SW480 (cell line): Measurements from ENCODE around the gene AMDHD2.
"Not testable (repeated sequence)": the region's sequence is repeated elsewhere in the genome, so short reads cannot be mapped to it uniquely, and the experiment has no call there.

Experiments used
- DNase-seq: peaks from one replicate; pipeline ENCODE4 v3.0.0-alpha.2; 2016; ENCODE audit warnings: low spot score

Gene AMDHD2

GRCh38 chr16:2517954-2518605, 2.1 kb upstream of the AMDHD2 start:
- no peak for DNase-seq

GRCh38 chr16:2518823-2519710, 1.1 kb upstream of the AMDHD2 start:
- DNase-seq = no peak

GRCh38 chr16:2519711-2520080, 475 bp upstream of the AMDHD2 start:
- no peak for DNase-seq

DNA sequence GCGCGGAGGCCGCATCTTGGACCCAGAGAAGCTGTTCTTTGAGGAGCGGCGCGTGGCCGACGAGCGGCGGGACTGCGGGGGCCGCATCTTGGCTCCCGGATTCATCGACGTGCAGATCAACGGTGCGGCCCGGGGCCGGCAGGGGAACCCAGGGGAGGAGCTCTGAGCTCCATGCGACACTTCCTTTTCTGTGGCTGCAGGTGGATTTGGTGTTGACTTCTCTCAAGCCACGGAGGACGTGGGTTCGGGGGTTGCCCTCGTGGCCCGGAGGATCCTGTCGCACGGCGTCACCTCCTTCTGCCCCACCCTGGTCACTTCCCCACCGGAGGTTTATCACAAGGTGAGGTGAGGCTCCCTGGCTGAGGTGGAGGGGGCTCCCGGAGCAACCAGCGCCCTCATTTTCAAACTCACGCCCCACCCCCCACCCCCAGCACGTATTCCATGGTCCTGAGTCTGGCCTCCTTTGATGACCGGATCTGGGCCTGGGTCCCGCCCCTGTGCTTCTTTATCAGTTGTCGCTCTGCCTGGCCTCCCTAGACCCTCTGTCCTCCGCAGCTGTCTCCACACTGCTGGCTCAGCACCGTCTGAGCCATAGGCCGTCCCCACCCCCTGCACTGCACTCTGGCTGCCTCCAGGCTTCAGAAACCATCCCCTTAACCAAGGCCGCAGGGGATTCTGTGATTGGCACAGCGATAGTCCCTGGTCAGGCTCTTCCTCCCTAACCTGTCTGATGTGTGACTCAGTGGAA, 787 bp downstream of the AMDHD2 start:
- DNase-seq = no peak

DNA sequence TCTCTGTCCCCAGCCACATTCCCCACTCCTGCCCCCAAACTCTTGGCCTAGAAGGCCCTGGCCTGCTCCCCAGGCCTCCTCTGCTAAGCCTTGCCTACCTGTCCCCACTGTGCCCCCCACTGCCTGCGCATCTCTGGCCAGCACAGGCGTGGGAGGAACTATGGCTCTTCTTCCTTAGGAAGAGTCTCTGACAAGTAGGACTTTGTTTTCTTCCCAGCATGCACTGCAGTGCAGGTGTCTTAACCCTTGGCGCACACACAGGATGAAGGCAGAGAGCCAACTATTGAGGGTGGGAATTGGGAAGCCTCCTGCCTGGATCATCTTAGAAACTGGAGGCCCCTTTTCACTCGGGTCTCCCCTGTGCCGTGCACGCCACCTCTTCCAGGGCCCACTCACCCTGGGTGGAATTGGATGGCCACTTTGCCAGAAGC, 3.6 kb downstream of the AMDHD2 start:
- DNase-seq = no peak

DNA sequence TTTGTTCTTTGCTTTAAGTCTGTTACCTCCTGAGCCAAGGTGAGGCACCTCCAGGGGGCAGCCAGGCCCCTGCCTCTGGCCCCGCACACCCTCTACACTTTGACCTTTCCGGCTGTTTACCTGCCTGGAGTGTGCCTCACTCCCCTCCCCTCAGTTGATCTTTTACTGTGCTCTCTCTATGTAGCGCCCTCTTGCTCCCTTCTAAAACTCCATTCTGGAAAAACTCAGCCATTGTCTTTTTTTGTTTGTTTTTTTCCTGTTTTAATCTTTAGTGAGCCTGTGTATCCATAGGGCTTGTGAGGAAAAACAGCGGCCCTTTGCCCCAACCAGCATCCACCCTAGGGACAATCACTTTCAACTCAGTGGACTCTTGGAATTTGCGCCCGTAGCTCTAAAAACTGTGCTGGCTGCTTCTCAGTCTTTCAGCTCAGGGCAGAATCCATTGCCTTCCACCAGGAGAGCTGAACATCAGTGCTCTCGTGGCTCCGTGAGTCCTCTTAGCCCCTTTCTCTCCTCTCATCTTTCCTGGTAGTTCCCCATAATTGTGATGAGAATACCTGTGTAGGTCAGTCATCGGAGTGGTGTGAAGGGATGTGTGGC, 4.3 kb downstream of the AMDHD2 start:
- DNase-seq = no peak

GRCh38 chr16:2526135-2526534, 6.0 kb downstream of the AMDHD2 start:
- no peak for DNase-seq

DNA sequence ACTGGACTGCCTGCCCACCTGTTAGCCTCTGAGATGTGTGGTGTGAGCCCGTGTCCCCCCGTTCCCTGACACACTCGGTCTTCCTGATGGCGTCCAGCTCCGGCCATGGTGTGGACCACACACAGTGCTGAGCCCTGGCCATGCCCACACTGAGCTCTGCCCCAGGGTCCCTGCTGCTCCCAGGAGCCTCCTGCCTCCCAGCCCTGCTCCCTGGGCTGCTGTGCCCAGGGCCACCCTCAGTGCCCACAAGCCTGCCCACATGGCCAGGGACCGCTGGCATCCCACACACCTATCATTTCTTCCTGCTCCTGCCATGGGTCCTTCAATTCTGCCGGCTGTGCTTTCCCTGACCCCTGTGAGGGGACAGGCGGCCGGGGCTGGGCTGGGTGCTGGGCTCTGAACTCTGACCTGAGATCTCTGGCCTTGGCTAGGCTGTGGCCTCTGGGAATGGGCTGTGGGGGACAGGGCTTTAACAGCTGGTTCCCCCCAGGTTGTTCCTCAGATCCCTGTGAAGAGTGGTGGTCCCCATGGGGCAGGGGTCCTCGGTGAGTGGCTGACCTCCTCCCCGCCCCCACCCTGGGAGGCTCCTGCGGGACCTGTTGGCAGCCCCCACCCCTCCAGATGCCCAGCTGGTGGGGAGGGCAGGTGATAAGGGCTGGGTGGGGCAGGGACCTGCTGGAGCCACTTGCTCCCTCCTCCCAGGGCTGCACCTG, 7.1 kb downstream of the AMDHD2 start:
- DNase-seq = no peak

GRCh38 chr16:2527784-2528100, 7.6 kb downstream of the AMDHD2 start:
- DNase-seq = no peak

DNA sequence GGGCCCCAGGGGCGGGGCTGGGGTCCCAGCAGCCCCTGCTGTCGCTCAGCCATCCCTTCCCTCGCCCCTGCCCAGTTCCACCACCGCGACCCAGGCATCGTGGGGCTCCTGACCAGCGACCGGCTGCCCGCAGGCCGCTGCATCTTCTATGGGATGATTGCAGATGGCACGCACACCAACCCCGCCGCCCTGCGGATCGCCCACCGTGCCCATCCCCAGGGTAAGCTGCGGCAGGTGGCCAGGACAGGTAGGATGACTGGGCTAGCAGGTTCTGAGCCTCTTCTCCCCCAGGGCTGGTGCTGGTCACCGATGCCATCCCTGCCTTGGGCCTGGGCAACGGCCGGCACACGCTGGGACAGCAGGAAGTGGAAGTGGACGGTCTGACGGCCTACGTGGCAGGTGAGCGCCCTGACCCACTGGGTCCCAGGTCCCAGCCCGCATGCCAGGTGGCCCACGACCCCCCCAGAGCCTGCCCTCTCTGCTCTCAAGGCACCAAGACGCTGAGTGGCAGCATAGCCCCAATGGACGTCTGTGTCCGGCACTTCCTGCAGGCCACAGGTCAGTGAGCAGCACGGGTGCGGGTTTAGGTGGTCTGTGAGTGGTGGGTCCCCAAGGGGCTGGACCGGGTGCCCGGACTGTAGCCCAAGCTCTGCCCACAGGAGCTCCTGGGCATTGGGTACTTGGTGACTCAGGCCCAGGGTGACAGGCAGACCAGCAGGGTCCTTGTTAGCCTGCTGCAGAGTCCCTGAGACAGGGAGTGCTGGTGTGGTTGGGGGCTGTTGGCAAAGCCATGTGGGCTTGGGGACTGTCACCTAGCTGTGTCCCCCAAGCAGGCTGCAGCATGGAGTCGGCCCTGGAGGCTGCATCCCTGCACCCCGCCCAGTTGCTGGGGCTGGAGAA, 8.2 kb downstream of the AMDHD2 start:
- no peak for DNase-seq

DNA sequence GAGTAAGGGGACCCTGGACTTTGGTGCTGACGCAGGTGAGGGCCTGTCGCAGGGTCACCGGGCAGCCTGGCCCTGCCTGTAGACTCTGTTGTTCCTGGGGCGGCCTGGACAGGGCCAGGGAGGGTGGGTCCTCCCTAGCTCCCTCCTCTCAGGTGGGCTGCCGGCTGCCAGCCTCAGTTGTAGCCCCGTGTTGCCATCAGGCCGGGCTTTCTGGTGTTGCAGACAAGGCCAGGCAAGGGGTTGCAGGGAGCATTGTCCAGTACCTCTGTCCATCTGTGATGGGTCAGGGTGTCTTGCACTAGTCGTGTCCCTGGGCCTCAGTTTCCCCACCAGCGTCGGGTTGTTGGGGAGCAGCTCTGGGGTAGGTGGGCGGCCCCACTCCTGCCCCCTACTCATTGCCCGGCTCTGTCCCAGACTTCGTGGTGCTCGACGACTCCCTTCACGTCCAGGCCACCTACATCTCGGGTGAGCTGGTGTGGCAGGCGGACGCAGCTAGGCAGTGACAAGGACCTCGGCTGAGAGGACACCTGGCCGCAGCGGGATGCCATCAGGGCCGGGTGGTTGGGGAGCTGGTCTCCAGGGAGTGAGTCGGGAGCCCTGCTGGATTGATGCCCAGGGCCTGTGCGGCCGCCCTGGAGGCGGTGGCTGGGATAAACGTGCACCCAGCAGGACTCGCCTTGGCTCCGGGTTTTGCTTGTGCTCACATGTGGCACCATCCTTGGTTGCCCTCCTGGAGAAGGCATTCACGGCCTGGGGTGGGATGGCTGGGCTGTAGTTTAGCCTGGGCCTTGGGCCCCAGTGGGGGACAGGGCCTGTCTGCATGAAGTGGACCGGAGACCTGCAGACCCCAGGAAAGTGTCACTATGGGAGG, 9.1 kb downstream of the AMDHD2 start:
- DNase-seq = no peak

DNA sequence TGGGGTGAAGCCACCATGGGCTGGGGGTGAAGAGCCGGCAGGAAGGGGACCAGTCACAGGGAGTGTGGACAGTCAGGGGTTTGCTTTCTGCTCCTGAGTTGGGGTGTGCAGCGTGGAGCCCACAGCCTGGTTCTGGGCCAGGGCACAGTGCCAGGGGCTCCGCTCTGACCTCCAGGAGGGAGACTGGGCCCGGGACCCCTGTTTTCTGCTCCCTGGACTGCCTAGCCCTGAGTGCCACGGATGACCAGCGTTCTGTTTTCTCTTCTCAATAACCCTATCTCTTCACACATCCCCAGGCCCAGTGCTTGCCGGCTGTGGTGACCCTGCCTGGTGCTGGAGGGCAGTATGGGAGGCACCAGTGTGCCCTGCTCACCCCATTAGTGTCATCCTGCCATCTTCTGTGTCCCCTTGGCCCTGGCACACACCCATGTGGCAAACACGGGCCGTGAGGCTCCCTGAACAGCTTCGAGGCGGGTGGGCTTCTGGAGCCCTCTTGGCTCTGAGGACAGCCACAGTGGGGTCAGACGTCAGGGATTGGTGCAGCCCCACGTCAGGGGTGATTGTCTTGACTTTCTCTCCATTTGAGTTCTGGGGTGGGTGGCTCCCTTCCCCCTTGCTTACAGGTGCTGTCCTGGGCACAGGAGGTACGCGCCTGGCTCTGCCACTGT, 9.9 kb downstream of the AMDHD2 start:
- DNase-seq = no peak

DNA sequence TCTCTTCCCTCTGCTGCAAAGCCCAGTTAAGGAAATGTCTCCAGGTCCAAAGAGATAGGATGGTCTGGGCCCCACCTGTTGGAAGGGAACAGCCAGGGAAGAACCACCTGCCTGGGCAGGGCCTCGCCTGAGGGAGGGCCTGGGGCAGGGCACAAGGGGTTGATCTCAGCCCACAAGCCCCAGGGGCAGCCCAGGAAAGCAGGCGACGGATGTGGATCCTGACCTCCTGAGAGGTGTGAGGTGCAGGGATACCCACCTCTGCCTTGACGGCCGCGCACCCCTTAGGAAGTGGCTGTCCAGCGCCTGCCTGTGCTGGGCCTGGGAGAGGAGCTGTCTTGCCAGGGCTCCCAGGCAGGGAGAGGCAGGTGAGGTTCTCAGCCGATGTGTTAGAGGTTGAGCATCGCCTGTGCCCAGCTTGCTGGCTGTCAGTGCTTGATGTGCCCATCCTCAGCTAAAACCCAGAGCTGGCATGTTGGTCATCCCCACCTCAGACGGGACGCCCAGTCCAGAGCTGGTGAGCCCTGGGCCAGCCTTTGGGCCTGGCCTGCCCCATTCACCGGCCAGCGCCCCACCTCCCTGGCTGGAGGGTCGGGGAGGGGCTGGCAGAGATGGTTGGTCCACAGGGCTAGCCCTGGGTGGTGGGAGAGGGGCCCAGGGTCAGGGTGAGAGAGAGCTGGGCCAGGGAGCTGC, 10.6 kb downstream of the AMDHD2 start:
- DNase-seq = no peak

DNA sequence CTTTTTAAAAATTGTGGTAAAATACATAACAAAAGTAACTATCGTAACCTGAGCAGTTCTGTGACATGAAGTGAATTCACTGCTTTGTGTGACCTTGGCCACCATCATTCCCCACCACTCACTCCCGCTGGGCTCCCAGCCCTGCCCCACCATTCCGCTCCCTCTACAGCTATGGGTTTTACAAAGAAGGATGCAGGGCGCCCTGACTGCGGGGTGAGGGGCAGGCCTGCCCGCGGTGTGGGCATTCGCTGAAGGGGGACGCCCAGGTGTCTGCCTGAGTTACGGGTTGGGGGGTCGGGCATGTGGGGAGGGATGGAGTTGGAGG, 11.2 kb downstream of the AMDHD2 start, which contains the start of gene CEMP1:
CEMP1 (minus strand) TSS at position 38 of the 325 bp plus-strand sequence. CDS start 335 bp downstream, outside the sequence.
- no peak for DNase-seq

GRCh38 chr16:2531696-2532493, 11.7 kb downstream of the AMDHD2 start:
- peak; percentile 95 for DNase-seq

DNA sequence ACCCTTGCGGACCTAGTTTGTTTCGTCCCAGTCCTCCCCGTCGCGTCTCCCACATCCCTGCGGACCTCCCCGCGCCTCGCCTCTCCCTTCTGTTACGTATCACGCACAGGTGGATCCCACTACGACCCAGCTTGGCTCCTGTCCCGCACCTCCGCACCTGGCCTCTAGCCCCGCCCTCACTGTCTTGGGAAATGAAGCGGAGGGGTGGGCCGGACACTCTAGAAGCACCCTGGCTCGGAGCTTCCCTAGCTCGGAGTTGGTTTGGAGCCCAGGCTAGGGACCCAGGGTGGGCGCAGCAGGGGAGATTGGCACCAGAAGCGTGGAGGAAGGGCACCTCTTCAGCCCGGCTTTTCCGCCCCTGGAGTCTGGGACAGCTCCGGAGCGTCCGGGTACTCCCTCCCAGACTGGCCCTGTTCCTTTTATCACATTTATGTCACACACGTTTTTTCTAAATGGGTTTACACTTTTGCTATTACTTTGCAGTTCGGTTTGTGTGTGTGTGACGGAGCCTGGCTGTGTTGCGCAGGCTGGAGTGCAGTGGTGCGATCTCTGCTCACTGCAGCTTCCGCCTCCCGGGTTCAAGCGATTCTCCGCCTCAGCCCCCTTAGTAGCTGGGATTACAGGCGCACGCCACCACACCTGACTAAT, 12.4 kb downstream of the AMDHD2 start:
- peak; percentile 65 for DNase-seq

GRCh38 chr16:2533142-2533755, 13.1 kb downstream of the AMDHD2 start:
- not testable (repeated sequence) for DNase-seq
